ENCODE measurements around the gene BCR. TPM values are rescaled to one million over a fixed set of nuclear protein-coding genes. Genes with fewer than 3 reads are reported as not detected.

BCR gene
- total RNA-seq, 1 donor from 2014 or later, result 92.6 TPM

DNA sequence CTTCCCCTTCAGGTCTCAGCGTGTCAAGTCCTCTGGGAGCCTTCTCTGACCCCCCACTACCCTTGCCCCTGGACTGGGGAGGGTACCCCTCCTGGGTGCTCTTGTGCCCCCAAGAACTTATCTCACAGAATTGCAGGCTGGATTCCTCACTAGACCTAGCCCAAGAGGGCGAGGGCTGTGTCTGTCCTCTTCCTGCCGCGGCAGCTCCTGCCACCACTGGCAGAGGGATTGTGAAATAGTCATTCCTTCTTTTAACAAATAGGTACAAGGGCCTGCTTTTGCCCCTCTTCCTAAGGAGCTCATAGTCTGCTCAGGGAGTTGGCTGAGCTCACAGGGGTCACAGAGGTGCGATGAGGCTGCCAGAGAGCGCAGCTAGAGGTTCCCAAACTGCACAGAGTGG is 29.5 kb upstream of the BCR start:
- Mint-ChIP-seq H3K4me1 (ENCODE audit: unreplicated experiment) (peaks cover 33% of the 10 kb centered on the region), H3K36me3 (ENCODE audit: low read depth, unreplicated experiment) (peaks cover 6% of the 10 kb centered on the region), H3K27me3 (ENCODE audit: unreplicated experiment) (peaks cover 9% of the 10 kb centered on the region), H3K4me3 (ENCODE audit: unreplicated experiment) (peak overlapping the region; percentile 62), H3K9me3 (ENCODE audit: unreplicated experiment) (no peaks in the 10 kb centered on the region), H3K27ac (ENCODE audit: unreplicated experiment) (no peak overlapping the region)
- TF ChIP-seq, protein P1, sequence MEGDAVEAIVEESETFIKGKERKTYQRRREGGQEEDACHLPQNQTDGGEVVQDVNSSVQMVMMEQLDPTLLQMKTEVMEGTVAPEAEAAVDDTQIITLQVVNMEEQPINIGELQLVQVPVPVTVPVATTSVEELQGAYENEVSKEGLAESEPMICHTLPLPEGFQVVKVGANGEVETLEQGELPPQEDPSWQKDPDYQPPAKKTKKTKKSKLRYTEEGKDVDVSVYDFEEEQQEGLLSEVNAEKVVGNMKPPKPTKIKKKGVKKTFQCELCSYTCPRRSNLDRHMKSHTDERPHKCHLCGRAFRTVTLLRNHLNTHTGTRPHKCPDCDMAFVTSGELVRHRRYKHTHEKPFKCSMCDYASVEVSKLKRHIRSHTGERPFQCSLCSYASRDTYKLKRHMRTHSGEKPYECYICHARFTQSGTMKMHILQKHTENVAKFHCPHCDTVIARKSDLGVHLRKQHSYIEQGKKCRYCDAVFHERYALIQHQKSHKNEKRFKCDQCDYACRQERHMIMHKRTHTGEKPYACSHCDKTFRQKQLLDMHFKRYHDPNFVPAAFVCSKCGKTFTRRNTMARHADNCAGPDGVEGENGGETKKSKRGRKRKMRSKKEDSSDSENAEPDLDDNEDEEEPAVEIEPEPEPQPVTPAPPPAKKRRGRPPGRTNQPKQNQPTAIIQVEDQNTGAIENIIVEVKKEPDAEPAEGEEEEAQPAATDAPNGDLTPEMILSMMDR (IDR thresholded peaks at IDR 0.05; ENCODE audit: unreplicated experiment), result no peak
- no peak for DNase-seq (ENCODE audit: low spot score)

DNA sequence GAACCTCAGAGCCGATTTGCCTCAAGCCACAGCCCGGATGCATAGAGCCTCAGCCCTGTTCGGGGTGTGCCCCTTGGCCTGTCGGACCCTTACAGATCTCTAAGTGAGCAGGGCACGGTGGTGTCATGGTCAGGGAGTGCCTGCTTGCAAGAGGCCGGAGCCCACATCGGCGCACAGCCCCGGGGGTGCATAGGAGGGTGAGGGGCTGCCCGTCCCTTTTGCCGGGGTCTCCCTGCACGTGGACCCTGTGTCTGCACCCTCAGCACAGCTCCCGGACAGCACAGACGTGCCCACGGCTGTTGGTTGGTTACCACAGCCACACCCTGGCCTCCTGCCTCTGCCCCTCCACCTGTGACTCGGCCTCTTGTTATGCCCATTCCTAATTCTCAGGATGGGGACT is 28.5 kb upstream of the BCR start:
- H3K36me3 Mint-ChIP-seq (ENCODE audit: low read depth, unreplicated experiment), result peaks cover 6% of the 10 kb centered on the region
- H3K27me3 Mint-ChIP-seq (ENCODE audit: unreplicated experiment), result peaks cover 9% of the 10 kb centered on the region
- no peaks in the 10 kb centered on the region for H3K9me3 Mint-ChIP-seq (ENCODE audit: unreplicated experiment)
- peaks cover 33% of the 10 kb centered on the region for H3K4me1 Mint-ChIP-seq (ENCODE audit: unreplicated experiment)
- TF ChIP-seq, protein P1 (IDR thresholded peaks at IDR 0.05; ENCODE audit: unreplicated experiment), result no peak
- H3K4me3 Mint-ChIP-seq (ENCODE audit: unreplicated experiment), result no peak overlapping the region
- DNase-seq (ENCODE audit: low spot score), result no peak
- H3K27ac Mint-ChIP-seq (ENCODE audit: unreplicated experiment), result no peak overlapping the region

- Mint-ChIP-seq H3K27ac (ENCODE audit: unreplicated experiment) (no peak overlapping the region), H3K4me3 (ENCODE audit: unreplicated experiment) (no peak overlapping the region), H3K4me1 (ENCODE audit: unreplicated experiment) (peaks cover 31% of the 10 kb centered on the region), H3K9me3 (ENCODE audit: unreplicated experiment) (no peaks in the 10 kb centered on the region), H3K27me3 (ENCODE audit: unreplicated experiment) (peaks cover 9% of the 10 kb centered on the region), H3K36me3 (ENCODE audit: low read depth, unreplicated experiment) (peaks cover 6% of the 10 kb centered on the region)
- DNase-seq (ENCODE audit: low spot score), result no peak
- TF ChIP-seq, protein P1 (IDR thresholded peaks at IDR 0.05; ENCODE audit: unreplicated experiment), result no peak
These were observed 27.8 kb upstream of the BCR start for GRCh38 chr22:23152238-23153114.

DNA sequence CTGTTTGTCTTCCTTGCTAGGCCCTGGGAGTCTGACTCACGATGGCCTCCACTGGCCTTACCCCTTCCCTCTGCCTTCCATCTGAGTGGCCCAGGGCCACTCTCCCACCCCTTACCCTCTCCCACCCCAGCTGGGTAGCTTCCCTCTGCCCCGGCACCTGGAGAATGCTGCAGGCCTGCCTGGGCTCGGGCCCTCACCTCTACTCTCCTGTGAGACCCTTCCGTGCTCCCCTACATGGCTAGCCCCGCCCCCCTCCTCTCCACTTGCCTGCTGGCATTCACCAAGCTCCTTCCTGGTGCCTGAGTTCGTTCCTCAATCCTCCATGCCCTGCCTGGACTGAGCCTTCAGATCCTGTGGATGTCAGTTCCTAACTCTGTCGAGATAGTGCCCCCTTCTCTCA is 26.3 kb upstream of the BCR start:
- Mint-ChIP-seq H3K4me1 (ENCODE audit: unreplicated experiment) (peaks cover 25% of the 10 kb centered on the region), H3K4me3 (ENCODE audit: unreplicated experiment) (no peak overlapping the region), H3K27ac (ENCODE audit: unreplicated experiment) (no peak overlapping the region), H3K36me3 (ENCODE audit: low read depth, unreplicated experiment) (peaks cover 6% of the 10 kb centered on the region), H3K27me3 (ENCODE audit: unreplicated experiment) (peaks cover 9% of the 10 kb centered on the region), H3K9me3 (ENCODE audit: unreplicated experiment) (no peaks in the 10 kb centered on the region)
- DNase-seq (ENCODE audit: low spot score), result no peak
- TF ChIP-seq, protein P1 (IDR thresholded peaks at IDR 0.05; ENCODE audit: unreplicated experiment), result no peak

GRCh38 chr22:23154461-23154860 is 25.8 kb upstream of the BCR start:
- H3K27me3 Mint-ChIP-seq (ENCODE audit: unreplicated experiment), result peaks cover 7% of the 10 kb centered on the region
- H3K36me3 Mint-ChIP-seq (ENCODE audit: low read depth, unreplicated experiment), result peaks cover 6% of the 10 kb centered on the region
- H3K4me3 Mint-ChIP-seq (ENCODE audit: unreplicated experiment), result no peak overlapping the region
- H3K27ac Mint-ChIP-seq (ENCODE audit: unreplicated experiment), result no peak overlapping the region
- no peaks in the 10 kb centered on the region for H3K9me3 Mint-ChIP-seq (ENCODE audit: unreplicated experiment)
- TF ChIP-seq, protein P1 (IDR thresholded peaks at IDR 0.05; ENCODE audit: unreplicated experiment), result no peak
- H3K4me1 Mint-ChIP-seq (ENCODE audit: unreplicated experiment), result peaks cover 25% of the 10 kb centered on the region
- DNase-seq (ENCODE audit: low spot score), result no peak

Data from endothelial cell (in vitro differentiated cells).